Measurements from ENCODE around the gene EFEMP2.

Gene EFEMP2

DNA sequence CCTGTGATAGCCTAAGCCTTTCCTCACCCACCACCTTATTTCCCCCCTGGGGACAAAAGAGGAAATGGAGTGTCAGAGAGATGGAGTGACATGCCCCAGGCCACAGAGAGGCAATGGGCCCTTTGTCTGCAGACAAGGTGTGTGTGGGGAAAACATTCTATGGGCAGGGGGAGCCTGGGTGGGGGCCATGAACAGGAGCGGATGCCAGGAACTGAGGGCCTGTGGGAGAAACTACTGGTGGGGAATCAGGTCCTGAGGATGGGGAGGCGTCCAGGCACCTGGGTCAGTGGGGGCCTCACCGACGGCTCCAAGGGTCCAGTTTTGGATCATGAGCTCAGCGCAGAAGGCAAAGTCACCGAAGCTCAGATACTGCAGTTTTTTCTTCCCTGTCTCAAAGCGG lies 12.6 kb upstream of the EFEMP2 start:
- in situ Hi-C loops (cut with HindIII; ENCODE audit: low sequenced_read_pairs) = no loop called here
- TF ChIP-seq, protein P1, sequence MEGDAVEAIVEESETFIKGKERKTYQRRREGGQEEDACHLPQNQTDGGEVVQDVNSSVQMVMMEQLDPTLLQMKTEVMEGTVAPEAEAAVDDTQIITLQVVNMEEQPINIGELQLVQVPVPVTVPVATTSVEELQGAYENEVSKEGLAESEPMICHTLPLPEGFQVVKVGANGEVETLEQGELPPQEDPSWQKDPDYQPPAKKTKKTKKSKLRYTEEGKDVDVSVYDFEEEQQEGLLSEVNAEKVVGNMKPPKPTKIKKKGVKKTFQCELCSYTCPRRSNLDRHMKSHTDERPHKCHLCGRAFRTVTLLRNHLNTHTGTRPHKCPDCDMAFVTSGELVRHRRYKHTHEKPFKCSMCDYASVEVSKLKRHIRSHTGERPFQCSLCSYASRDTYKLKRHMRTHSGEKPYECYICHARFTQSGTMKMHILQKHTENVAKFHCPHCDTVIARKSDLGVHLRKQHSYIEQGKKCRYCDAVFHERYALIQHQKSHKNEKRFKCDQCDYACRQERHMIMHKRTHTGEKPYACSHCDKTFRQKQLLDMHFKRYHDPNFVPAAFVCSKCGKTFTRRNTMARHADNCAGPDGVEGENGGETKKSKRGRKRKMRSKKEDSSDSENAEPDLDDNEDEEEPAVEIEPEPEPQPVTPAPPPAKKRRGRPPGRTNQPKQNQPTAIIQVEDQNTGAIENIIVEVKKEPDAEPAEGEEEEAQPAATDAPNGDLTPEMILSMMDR (IDR thresholded peaks at IDR 0.05; ENCODE audit: low read depth, low read length) = no peak
- no peak overlapping the region for H3K4me3 ChIP-seq (ENCODE audit: low read depth, low read length)
- no peak for DNase-seq (ENCODE audit: low read depth, low spot score)

DNA sequence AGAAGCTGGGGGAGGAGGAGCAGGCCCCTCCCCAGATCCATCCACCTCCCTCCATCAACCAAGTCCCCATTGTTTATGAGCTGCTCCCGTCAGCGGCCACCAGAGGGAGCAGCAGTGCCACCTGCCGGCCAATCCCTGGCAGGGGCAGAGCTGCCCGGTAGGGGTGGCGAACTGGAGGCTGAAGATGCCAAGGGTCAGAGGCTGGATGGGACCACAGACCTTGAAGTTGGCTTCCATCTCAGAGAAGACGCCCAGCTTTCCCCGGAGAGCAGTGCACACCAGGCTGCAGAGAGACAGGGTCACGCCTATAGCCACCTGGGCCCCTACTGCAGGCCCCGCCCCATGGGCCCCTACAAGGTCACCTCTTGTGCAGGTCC lies 12.1 kb upstream of the EFEMP2 start:
- peak; percentile 70 for DNase-seq (ENCODE audit: low read depth, low spot score)
- no peak overlapping the region for H3K4me3 ChIP-seq (ENCODE audit: low read depth, low read length)
- TF ChIP-seq, protein P1 (IDR thresholded peaks at IDR 0.05; ENCODE audit: low read depth, low read length) = peak; percentile 100
- in situ Hi-C loops (cut with HindIII; ENCODE audit: low sequenced_read_pairs) = no loop called here

DNA sequence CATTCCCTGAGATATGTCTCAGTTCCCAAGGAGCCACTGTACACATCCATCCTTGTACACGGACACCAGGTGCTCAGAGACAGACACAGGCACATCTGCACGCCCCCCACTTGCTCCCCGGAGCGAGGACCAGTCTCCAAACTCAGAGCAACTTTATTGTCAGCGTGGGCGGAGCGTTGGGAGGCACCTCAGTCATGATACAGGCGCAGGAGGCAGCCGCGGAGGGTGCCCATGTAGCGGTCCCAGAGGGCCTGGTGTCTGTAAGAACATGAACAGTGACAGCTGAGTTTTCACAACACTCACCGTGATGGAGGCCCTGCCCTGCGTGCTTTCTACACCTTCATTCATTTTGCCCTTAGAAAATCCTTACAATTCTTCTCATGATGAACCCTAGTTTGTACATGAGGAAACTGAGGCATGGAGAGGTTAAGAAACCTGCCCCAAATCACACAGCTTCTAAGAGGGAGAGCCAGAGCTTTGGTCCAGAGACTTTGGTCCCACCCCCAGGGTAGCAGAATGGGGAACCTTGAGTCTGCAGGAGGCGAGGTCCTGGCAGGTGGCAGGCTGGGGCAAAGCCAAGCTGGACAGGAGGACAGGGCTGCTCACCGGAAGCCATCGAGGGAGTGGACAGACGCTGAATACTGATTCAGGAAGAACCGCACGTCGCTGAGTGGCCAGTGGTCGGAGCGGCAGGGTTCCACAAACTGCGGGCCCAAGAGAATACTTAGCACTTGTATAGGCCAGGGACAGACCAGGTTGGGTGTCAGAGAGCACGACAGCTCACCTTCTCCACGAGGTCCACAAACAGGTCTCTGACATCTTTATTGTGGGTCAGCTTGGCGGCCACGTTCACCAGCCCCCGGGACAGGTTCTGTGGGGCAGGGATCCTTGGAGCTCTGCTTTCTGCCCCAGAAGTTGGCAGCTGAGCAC lies 11.5 kb upstream of the EFEMP2 start:
- in situ Hi-C loops (cut with HindIII; ENCODE audit: low sequenced_read_pairs) = no loop called here
- no peak for DNase-seq (ENCODE audit: low read depth, low spot score)

DNA sequence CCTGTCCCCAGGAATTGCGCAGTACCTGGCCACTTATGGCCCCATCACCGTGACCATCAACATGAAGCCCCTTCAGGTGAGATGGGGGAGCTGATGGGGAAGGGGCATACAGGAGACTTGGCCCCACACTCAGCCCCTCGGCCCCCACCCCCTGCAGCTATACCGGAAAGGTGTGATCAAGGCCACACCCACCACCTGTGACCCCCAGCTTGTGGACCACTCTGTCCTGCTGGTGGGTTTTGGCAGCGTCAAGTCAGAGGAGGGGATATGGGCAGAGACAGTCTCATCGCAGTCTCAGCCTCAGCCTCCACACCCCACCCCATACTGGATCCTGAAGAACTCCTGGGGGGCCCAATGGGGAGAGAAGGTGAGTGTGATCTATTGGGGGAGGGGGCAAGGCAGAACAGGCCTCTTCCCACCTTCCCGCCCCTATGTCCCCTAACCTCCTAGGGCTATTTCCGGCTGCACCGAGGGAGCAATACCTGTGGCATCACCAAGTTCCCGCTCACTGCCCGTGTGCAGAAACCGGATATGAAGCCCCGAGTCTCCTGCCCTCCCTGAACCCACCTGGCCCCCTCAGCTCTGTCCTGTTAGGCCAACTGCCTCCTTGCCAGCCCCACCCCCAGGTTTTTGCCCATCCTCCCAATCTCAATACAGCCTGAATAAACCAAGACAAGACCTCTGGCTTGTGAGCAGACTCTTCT lies 10.6 kb upstream of the EFEMP2 start:
- no peak for DNase-seq (ENCODE audit: low read depth, low spot score)
- H3K4me3 ChIP-seq (ENCODE audit: low read depth, low read length) = no peak overlapping the region
- in situ Hi-C loops (cut with HindIII; ENCODE audit: low sequenced_read_pairs) = no loop called here
- TF ChIP-seq, protein P1 (IDR thresholded peaks at IDR 0.05; ENCODE audit: low read depth, low read length) = no peak

More for the DNA sequence above, 11.5 kb upstream of the EFEMP2 start:
- H3K4me3 ChIP-seq (ENCODE audit: low read depth, low read length) = no peak overlapping the region
- TF ChIP-seq, protein P1 (IDR thresholded peaks at IDR 0.05; ENCODE audit: low read depth, low read length) = no peak

DNA sequence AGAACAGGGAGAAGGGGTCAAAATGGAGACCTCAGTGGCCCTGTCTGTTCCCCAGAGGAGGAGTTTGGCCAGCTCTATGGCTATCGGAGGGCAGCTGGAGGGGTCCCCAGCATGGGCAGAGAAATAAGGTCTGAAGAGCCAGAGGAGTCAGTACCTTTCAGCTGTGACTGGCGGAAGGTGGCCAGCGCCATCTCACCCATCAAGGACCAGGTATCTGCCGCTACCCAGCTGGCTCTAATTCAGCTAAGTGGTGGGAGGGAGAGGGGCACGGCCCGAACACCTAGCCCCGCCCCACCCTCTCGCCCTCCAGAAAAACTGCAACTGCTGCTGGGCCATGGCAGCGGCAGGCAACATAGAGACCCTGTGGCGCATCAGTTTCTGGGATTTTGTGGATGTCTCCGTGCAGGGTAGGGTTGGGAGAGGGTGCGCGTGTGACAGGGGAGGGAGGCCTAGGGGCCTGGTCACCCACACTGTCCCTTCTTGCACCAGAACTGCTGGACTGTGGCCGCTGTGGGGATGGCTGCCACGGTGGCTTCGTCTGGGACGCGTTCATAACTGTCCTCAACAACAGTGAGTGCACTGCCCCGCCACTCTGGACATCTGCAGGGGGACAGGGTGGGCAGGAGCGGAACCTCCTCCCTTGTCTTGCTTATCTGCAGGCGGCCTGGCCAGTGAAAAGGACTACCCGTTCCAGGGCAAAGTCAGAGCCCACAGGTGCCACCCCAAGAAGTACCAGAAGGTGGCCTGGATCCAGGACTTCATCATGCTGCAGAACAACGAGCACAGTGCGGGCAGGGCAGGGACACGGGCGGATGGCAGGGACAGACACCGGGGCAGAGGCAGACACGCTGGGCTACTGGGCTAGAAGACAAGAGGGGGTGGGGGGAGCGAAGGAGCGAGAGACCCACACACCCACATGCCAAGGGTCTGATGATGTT lies 9.8 kb upstream of the EFEMP2 start:
- H3K4me3 ChIP-seq (ENCODE audit: low read depth, low read length) = no peak overlapping the region
- DNase-seq (ENCODE audit: low read depth, low spot score) = no peak
- TF ChIP-seq, protein P1 (IDR thresholded peaks at IDR 0.05; ENCODE audit: low read depth, low read length) = no peak
- in situ Hi-C loops (cut with HindIII; ENCODE audit: low sequenced_read_pairs) = no loop called here

DNA sequence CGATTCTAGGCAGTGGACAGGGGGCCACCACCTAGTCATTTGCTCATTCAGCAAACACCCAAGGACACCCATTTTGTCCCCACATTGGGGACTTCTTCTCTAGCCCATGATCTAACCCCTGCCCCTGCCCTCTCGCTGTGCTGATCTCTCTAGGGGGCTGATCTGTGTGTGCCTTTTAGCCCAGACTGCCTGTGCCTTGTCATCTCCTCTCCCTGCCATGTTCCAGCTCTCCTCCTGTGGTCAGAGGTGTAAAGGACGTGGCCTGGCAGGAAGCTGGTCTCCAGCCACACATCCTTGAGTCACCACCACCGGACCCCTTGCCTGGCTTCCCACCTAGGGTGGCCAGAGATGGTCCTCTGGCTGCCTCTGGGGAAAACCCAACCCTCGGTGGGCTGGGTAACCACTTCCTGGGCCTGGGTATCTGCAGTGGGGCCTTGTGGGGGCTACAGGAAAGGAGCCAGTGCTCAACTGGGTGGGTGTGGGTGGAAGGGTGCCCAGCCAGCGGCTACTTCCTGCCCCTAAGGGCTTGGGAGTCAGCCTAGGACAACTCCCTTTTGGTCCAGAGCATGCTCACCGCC lies 8.3 kb upstream of the EFEMP2 start:
- TF ChIP-seq, protein P1 (IDR thresholded peaks at IDR 0.05; ENCODE audit: low read depth, low read length) = no peak
- H3K4me3 ChIP-seq (ENCODE audit: low read depth, low read length) = no peak overlapping the region
- DNase-seq (ENCODE audit: low read depth, low spot score) = no peak
- in situ Hi-C loops (cut with HindIII; ENCODE audit: low sequenced_read_pairs) = no loop called here
